Nephron (organoid): Measurements from ENCODE around the gene MYBPH.

ENCODE experiments used
- H3K27ac Mint-ChIP-seq, 3 experiments: 2 replicates each; pipeline ENCODE4 v1.8.0; 2020; ENCODE audit warnings: mixed read lengths in 3 of 3, mild to moderate bottlenecking in 2 of 3, moderate library complexity in 1 of 3
- H3K27me3 Mint-ChIP-seq: 2 replicates; pipeline ENCODE4 v1.8.0; 2021; ENCODE audit warnings: low read depth, mild to moderate bottlenecking, moderate library complexity, mixed read lengths
- H3K36me3 Mint-ChIP-seq: 2 replicates; pipeline ENCODE4 v1.8.0; 2020; ENCODE audit warnings: low read depth, mixed read lengths
- H3K4me1 Mint-ChIP-seq: 2 replicates; pipeline ENCODE4 v1.8.0; 2020; ENCODE audit warnings: mixed read lengths
- H3K4me3 Mint-ChIP-seq, 3 experiments: 2 replicates each; pipeline ENCODE4 v1.8.0; 2020; ENCODE audit warnings: mild to moderate bottlenecking in 3 of 3, mixed read lengths in 3 of 3, moderate library complexity in 2 of 3
- H3K9me3 Mint-ChIP-seq: 2 replicates; pipeline ENCODE4 v1.8.0; 2020; ENCODE audit warnings: mixed read lengths
- TF ChIP-seq, protein P1 (sequence below), 3 experiments: fragments of 200-600 bp; sonication (generic); IDR thresholded peaks; one replicate each; pipeline ENCODE4 v1.5.0; 2021; ENCODE audit warnings: antibody characterized with exemption in 3 of 3; ENCODE audit not compliant: unreplicated experiment in 3 of 3

MYBPH gene

GRCh38 chr1:203199816-203200571, 24.4 kb upstream of the MYBPH start:
- peaks cover 6% of the 10 kb centered on the region for H3K27me3 Mint-ChIP-seq
- H3K4me1 Mint-ChIP-seq = peaks cover 67% of the 10 kb centered on the region
- TF ChIP-seq, protein P1, sequence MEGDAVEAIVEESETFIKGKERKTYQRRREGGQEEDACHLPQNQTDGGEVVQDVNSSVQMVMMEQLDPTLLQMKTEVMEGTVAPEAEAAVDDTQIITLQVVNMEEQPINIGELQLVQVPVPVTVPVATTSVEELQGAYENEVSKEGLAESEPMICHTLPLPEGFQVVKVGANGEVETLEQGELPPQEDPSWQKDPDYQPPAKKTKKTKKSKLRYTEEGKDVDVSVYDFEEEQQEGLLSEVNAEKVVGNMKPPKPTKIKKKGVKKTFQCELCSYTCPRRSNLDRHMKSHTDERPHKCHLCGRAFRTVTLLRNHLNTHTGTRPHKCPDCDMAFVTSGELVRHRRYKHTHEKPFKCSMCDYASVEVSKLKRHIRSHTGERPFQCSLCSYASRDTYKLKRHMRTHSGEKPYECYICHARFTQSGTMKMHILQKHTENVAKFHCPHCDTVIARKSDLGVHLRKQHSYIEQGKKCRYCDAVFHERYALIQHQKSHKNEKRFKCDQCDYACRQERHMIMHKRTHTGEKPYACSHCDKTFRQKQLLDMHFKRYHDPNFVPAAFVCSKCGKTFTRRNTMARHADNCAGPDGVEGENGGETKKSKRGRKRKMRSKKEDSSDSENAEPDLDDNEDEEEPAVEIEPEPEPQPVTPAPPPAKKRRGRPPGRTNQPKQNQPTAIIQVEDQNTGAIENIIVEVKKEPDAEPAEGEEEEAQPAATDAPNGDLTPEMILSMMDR (IDR thresholded peaks at IDR 0.05; ENCODE audit: unreplicated experiment in 3 of 3) = no peak
- no peak overlapping the region for H3K4me3 Mint-ChIP-seq
- H3K36me3 Mint-ChIP-seq = no peaks in the 10 kb centered on the region
- peaks cover 2% of the 10 kb centered on the region for H3K9me3 Mint-ChIP-seq
- H3K27ac Mint-ChIP-seq = peak overlapping the region; percentile 18 to 72 (median 43)

DNA sequence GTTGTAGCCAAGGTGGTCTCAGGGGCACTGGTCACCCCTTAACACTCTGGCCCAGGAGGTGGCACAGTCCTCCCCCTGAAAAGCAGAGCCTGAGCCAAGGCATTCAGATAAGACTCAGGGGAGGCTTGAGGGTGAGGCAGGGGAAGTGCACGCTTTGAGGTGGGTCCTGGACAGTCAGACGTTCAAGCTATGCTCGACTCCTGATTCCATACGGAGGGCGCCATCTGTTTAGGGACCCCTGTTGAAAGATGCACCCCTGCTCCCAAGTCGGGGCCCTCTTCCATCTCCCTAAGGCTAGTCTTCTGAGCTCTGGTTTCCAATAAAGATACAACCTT, 23.8 kb upstream of the MYBPH start:
- Mint-ChIP-seq H3K36me3 (no peaks in the 10 kb centered on the region), H3K27me3 (peaks cover 6% of the 10 kb centered on the region), H3K4me3 (no peak overlapping the region), H3K9me3 (peaks cover 2% of the 10 kb centered on the region), H3K27ac (peak overlapping the region in 2 of 3 experiments; percentile 43 to 72), H3K4me1 (peaks cover 62% of the 10 kb centered on the region)
- TF ChIP-seq, protein P1 (IDR thresholded peaks at IDR 0.05; ENCODE audit: unreplicated experiment in 3 of 3) = no peak

DNA sequence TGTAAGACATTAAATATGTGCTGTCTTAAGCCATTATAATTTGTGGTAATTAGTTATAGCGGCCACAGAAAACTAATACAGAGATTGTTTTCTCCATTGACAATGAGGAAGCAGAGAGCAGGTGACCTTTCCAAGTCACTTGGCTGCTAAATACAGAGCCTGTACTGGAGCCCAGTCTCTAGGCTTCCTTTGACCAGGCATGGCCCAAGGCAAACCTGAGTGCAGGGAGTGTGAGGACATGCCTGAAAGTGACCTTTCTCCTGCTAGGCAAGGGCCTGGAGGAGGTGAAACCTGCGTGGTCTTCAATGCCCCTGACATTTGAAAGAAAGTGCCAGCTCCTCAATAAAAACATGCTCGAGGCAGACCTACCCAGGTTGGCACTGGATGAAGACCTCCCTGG, 23.4 kb upstream of the MYBPH start:
- no peak overlapping the region for H3K27ac Mint-ChIP-seq
- H3K4me1 Mint-ChIP-seq = peaks cover 59% of the 10 kb centered on the region
- H3K27me3 Mint-ChIP-seq = peaks cover 6% of the 10 kb centered on the region
- H3K9me3 Mint-ChIP-seq = peaks cover 2% of the 10 kb centered on the region
- H3K4me3 Mint-ChIP-seq = no peak overlapping the region
- TF ChIP-seq, protein P1 (IDR thresholded peaks at IDR 0.05; ENCODE audit: unreplicated experiment in 3 of 3) = no peak
- H3K36me3 Mint-ChIP-seq = no peaks in the 10 kb centered on the region

DNA sequence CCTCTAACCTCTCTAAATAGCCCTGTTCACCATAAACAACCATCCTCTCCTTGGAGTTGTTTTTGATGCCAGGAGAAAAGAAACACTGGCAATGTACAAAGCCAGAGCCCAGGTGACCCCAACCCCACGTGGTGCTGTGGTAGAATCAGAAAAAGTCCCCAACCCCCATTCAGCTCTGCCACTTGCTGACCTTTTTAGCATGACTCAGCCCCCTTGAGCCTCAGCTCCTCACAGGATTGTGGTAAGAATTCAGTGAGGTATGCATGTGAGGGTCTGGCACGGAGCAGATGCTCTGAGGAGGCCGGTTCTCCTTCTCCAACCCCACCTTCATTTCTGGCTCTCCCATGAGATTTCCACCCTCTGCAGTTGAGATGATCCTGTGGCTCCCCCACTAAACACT, 22.0 kb upstream of the MYBPH start:
- Mint-ChIP-seq H3K9me3 (peaks cover 2% of the 10 kb centered on the region), H3K4me3 (no peak overlapping the region), H3K4me1 (peaks cover 45% of the 10 kb centered on the region), H3K27ac (no peak overlapping the region), H3K27me3 (peaks cover 6% of the 10 kb centered on the region), H3K36me3 (no peaks in the 10 kb centered on the region)
- TF ChIP-seq, protein P1 (IDR thresholded peaks at IDR 0.05; ENCODE audit: unreplicated experiment in 3 of 3) = no peak

DNA sequence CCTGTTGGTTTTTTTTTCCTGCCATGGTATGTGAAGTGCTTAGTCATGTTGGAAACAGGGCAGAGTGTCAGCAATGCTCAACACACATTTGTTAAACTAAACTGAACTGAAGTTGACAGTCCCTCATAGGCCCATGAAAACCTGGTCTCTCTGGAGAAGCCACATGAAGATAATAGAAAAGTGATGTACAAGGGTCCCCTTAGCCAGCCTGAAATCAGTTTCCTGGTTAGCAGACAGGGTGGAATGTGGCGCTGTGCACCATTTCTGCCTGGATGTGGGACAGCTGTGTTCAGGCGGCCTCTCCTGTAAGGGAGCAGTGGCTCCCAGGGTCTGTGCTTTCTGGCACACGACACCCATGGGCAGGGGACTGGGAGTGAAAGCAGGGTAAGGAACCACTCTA, 20.7 kb upstream of the MYBPH start:
- no peak overlapping the region for H3K4me3 Mint-ChIP-seq
- TF ChIP-seq, protein P1 (IDR thresholded peaks at IDR 0.05; ENCODE audit: unreplicated experiment in 3 of 3) = no peak
- no peak overlapping the region for H3K27ac Mint-ChIP-seq
- H3K27me3 Mint-ChIP-seq = no peaks in the 10 kb centered on the region
- H3K36me3 Mint-ChIP-seq = no peaks in the 10 kb centered on the region
- H3K4me1 Mint-ChIP-seq = peaks cover 36% of the 10 kb centered on the region
- peaks cover 2% of the 10 kb centered on the region for H3K9me3 Mint-ChIP-seq

DNA sequence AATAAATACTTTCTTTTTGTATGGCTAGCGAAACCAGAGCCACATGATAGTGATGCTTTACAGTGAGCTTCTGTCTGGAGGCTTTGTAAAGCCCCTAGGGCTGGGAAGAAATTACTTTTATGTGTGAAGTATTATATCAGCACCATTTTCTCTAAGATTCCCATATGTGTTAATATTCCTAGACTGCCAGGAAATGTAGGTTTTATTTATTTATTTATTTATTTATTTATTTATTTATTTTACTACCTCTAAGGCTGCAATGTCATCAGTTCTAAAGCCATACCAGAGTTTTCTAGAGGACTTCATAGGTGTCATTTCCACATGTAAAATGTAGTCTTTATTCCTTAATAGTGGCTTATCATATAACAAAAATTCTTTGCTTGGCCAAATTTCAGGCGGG, 15.3 kb upstream of the MYBPH start:
- H3K9me3 Mint-ChIP-seq = no peaks in the 10 kb centered on the region
- TF ChIP-seq, protein P1 (IDR thresholded peaks at IDR 0.05; ENCODE audit: unreplicated experiment in 3 of 3) = no peak
- no peak overlapping the region for H3K4me3 Mint-ChIP-seq
- no peak overlapping the region for H3K27ac Mint-ChIP-seq
- peaks cover 39% of the 10 kb centered on the region for H3K4me1 Mint-ChIP-seq
- no peaks in the 10 kb centered on the region for H3K36me3 Mint-ChIP-seq
- H3K27me3 Mint-ChIP-seq = peaks cover 5% of the 10 kb centered on the region
